ENCODE measurements around the gene C8G. TPM values are rescaled to one million over a fixed set of nuclear protein-coding genes. Genes with fewer than 3 reads are reported as not detected.

C8G gene
- total RNA-seq, 1 experiment from 2014 or later, result 2.9 TPM

DNA sequence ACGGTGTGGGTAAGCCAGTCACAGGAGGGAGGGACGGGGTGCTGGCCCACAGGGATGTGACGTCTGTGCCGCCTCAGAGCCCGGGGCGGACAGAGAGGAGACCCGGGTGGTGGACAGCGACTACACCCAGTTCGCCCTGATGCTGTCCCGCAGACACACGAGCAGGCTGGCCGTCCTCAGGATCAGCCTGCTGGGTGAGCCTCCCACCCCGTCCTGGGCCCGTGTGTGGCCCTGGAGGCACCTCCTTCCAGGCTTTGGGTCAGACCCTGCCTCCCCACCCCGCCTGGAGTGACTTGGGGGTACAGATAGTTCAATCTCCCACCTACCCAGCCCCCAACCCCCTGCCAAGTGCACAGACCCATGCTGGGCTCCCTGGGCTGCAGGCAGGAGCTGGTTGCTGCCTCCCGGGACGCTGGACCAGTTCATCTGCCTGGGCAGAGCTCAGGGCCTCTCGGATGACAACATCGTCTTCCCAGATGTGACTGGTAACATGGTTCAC, 8.8 kb downstream of the C8G start:
- no peak overlapping the region for H3K4me3 ChIP-seq (ENCODE audit: low read depth in 2 of 2, low read length in 2 of 2)
- no peaks in the 10 kb centered on the region for H3K9me3 ChIP-seq (ENCODE audit: control insufficient read depth, insufficient read depth, low read depth, low read length)
- no TSS peak for BruUV-seq (replicated peaks)
- TF ChIP-seq REST (IDR thresholded peaks at IDR 0.05; ENCODE audit: insufficient read depth in 1 of 2, low read depth in 2 of 2, low read length in 1 of 2) (no peak), POLR2AphosphoS5 (IDR thresholded peaks at IDR 0.05; ENCODE audit: low read depth, low read length) (no peak), CTCF (IDR thresholded peaks at IDR 0.05) (no peak), TCF7L2 (IDR thresholded peaks at IDR 0.05; ENCODE audit: low read depth, low read length) (no peak), SIN3A (IDR thresholded peaks at IDR 0.05; ENCODE audit: borderline replicate concordance, insufficient read depth, low read depth, low read length) (no peak)
- H3K36me3 ChIP-seq (ENCODE audit: control insufficient read depth, insufficient read depth, low read length), result no peaks in the 10 kb centered on the region; the same call in 1 of the 2 replicates
- peaks cover 6% of the 10 kb centered on the region for H3K4me1 ChIP-seq (ENCODE audit: control insufficient read depth, insufficient read depth, low read length)
- DNase-seq (ENCODE audit: low read depth, low spot score), result no peak
- POLR2A ChIA-PET, result interaction anchor here (0.5 kb wide), 1 partner anchor 82 kb away, joined by 12 read pairs; no protein-coding TSS in a partner anchor
- no peak overlapping the region for H3K27ac ChIP-seq (ENCODE audit: low read length)
- intact Hi-C loops (cut with micrococcal nuclease; ENCODE audit: unreplicated experiment) (no loop called here), in situ Hi-C loops (cut with HindIII; ENCODE audit: low pct_unique_long_range_greater_than_20kb, low sequenced_read_pairs) (no loop called here)
- H3K27me3 ChIP-seq (ENCODE audit: control insufficient read depth, insufficient read depth, low read length), result no peaks in the 10 kb centered on the region
- ATAC-seq, result no peak
- CTCF ChIA-PET, result interaction anchor here (0.9 kb wide), 1 partner anchor 76 kb away, joined by 6 read pairs; no protein-coding TSS in a partner anchor

DNA sequence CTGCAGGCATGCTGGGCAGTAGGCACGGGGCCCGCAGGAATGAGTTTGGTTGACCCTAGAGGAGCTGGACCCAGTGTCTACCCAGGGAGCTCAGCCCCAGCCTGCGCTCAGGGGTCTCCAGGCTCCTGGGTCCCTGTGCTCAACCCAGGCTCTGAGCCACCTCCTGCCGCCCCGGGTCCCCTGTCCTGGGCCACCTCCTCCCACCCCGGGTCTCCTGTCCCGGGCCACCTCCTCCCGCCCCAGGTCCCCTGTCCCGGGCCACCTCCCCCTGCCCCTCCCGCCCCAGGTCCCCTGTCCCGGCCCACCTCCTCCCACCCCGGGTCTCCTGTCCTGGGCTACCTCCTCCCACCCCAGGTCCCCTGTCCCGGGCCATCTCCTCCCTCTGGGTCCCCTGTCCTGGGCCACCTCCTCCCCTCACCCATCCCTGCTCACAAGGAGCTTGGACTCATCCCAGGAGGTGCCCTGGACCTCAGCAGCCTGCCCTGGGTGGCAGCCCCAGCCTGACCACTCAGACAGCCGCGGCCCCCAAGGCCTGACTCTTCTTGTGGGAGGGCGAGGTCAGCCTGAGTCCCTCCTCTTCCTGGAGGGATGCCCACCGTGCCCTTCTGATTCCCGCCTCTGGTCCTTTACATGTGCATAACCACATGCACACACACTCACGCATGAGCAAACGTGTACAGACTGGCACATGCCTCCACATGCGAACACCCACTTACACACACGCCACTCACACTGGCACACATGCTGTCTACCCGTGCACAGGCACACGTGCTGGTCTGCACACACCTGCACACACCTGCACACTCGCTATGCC, 9.4 kb downstream of the C8G start:
- Histone ChIP-seq H3K27me3 (ENCODE audit: control insufficient read depth, insufficient read depth, low read length) (no peaks in the 10 kb centered on the region), H3K9me3 (ENCODE audit: control insufficient read depth, insufficient read depth, low read depth, low read length) (no peaks in the 10 kb centered on the region), H3K4me1 (ENCODE audit: control insufficient read depth, insufficient read depth, low read length) (peaks cover 6% of the 10 kb centered on the region), H3K4me3 (ENCODE audit: low read depth in 2 of 2, low read length in 2 of 2) (no peak overlapping the region), H3K27ac (ENCODE audit: low read length) (no peak overlapping the region), H3K36me3 (ENCODE audit: control insufficient read depth, insufficient read depth, low read length) (no peaks in the 10 kb centered on the region; the same call in 1 of the 2 replicates)
- intact Hi-C loops (cut with micrococcal nuclease; ENCODE audit: unreplicated experiment) (no loop called here), in situ Hi-C loops (cut with HindIII; ENCODE audit: low pct_unique_long_range_greater_than_20kb, low sequenced_read_pairs) (no loop called here)
- BruUV-seq (replicated peaks), result no TSS peak
- TF ChIP-seq CTCF (IDR thresholded peaks at IDR 0.05), result no peak
- TF ChIP-seq REST (IDR thresholded peaks at IDR 0.05; ENCODE audit: insufficient read depth in 1 of 2, low read depth in 2 of 2, low read length in 1 of 2), result no peak
- DNase-seq (ENCODE audit: low read depth, low spot score) (no peak), ATAC-seq (no peak)
- POLR2A ChIA-PET, result interaction anchor here (0.5 kb wide), 1 partner anchor 82 kb away, joined by 12 read pairs; no protein-coding TSS in a partner anchor
- CTCF ChIA-PET, result interaction anchor here (0.9 kb wide), 1 partner anchor 75 kb away, joined by 6 read pairs; no protein-coding TSS in a partner anchor
